ENCODE measurements around the gene CDC42BPG.

The CDC42BPG gene

DNA sequence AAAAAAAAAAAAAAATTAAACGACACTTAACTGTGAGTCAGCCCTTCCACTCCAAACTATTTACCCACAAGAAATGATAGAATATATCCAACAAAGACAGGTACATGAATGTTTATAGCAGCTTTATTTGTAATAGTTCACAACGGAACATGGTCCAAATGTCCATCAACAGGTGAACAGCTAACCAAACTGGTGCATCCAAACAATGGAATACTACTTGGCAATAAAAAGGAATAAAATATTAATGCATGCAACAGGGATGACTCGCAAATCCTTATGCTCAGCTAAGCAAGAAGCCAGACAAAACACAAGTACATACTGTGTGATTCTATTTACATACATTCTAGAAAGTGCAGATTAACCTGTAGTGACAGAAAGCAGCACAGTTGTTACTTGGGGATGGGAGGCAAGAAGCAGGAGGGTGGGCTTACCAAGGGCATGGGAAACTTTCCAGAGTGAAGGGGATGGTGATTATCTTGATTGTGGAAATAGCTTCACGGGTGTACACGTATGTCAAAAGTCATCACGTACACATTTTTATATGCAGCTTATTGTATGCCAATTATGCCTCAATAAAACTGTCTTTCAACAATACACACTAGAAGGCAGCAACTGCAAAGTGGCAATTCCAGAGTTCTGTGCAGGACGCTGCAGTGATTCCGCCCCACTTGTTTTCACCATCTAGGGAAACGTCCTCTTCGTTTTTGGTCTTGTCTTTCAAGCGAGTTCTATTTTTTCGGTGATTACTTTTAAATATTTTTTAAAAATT lies 59.5 kb downstream of the CDC42BPG start:
- DNase-seq = no peak

DNA sequence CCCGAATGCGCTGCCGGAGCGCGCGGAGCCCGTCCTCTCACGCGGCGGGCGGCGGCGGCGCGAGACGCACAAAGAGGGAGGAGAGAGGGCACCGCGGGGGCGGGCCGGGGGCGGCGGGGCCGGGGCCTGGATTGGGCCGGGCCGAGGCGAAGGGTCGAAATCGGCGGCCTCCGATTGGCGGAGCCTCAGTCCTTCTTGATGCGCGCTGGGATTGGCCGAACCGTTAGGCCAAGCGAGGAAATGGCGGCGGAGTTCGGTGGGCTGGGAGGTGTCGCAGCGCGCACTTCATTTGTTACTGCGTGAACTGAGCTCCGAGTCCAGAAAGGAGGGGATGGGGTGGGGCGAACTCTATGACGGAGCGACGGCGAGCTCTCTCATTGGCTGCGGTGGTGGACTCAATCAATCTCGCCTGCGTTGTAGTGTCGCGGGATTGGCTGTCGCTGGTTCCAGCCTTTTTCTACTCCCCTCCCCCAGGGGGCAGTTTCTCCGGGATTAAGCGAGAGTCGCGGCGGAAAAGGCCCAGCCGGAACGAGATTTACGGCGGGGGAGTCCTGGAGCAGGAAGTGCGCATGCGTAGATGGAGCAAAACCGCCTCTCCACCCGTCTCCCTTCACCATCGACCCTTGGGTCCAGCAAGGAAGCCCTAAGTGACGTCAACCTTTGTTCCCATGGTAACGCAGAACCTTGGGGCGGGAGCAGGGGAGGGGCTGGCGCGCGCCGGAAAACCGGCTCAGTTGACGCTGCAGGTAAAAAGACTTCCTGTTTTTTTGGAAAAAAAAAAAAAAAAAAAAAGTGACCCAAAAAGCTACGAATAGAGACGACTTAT lies 65.8 kb downstream of the CDC42BPG start, which contains the start of gene SF1:
Gene SF1, minus strand, starts transcription at position 70 of the 826 bp plus-strand sequence. CDS start 150 bp downstream, outside the sequence.
- DNase-seq = peak; percentile 100

GRCh38 chr11:64778223-64778472 lies 66.3 kb downstream of the CDC42BPG start:
- no peak for DNase-seq

DNA sequence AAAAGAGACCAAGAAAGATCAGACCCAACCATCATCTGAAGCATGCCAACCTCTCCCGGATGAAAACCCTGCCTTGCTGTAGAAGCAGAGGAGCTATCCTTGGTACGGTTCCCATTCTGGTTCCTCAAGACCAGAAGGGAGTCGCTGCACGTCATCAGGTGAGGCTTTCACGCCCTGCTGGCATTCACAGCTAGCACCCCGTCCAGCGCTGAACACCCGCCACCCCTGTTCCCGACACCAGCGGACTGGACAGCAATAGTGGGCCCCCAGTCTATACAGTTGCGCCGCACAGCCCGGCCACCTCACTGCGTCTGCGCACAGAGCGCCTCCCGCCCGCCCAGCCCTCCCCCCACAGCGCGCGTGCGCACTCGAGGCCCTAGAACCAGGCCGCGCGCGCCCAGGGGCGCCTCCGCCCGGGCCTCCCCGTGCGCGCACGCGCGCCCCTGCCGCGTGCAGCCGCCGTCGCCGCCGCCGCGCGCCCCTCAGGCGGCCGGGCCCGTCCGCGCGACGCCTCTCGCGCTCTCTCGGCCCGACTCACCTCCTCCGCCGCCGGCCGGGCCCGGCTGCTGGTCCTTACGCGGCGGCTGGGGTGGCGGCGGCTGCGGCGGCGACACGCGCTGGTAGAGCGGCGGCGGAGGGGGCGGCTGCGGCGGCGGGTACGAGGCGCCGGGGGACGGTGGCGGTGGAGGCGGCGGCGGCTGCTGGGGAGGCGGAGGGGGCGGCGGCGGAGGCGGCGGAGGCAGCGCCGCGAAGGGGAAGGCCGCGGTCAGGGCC lies 66.8 kb downstream of the CDC42BPG start:
- DNase-seq = peak; percentile 83

- DNase-seq = no peak
These were observed 67.6 kb downstream of the CDC42BPG start for GRCh38 chr11:64776875-64777274.

DNA sequence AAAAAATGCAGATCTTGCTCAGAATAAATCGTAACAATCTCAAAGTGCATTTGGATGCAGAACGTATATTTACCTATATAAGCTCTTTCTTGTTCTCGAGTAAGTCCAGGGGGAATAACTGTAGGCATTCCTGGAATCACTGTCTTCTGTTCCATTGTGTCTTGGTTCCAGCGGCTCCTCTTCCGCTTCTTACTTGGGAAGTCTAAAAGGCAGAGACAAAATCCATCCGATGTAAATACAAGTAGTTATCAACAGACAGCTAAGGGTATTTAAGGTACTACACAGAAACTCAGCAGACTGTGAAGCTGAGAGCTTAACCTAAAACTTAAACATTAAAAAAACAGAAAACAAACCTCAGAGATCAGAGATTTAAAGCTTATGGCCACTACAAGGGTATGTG lies 68.0 kb downstream of the CDC42BPG start:
- no peak for DNase-seq

DNA sequence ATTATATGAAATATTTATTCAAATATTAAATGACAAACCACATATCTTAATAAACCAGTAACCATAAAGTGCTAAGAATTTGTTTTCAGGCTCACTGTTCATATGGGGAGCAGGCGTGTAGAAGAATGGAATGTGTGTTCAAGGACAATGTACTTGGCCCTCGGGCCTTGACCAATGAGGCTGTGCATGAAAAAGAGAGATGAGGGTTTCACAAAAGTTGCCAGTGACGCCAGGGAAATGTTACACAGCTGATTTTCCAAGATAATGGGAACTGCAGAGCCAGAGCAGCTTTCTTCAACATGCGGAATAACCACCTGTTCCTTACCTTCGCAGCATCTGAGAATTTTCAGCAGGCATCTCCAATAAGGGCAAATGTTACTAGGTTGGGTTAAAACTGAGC lies 70.3 kb downstream of the CDC42BPG start:
- DNase-seq = no peak
